Measurements from ENCODE around the gene SENP3. TPM values are rescaled to one million over a fixed set of nuclear protein-coding genes. Genes with fewer than 3 reads are reported as not detected.

Gene SENP3
- total and polyA plus RNA-seq, 2 of the 13 experiments (the other 11 are each of a cell fraction or from before 2014, with no cell fraction given) = 55.8 to 75.4 TPM

DNA sequence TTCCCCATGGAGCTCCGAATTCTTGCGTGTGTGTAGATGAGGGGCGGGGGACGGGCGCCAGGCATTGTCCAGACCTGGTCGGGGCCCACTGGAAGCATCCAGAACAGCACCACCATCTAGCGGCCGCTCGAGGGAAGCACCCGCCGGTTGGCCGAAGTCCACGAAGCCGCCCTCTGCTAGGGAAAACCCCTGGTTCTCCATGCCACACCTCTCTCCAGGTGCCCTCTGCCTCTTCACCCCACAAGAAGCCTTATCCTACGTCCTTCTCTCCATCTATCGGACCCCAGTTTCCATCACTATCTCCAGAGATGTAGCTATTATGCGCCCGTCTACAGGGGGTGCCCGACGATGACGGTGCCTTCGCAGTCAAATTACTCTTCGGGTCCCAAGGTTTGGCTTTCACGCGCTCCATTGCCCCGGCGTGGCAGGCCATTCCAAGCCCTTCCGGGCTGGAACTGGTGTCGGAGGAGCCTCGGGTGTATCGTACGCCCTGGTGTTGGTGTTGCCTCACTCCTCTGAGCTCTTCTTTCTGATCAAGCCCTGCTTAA, 617 bp upstream of the SENP3 start (continued):
- TF ChIP-seq REL (CRISPR knock-in tag; conservative IDR thresholded peaks at IDR 0.05) = no peak
- TF ChIP-seq U2AF1 (optimal IDR thresholded peaks at IDR 0.05; ENCODE audit: low read depth, low read length) = no peak
- TF ChIP-seq, protein P1, sequence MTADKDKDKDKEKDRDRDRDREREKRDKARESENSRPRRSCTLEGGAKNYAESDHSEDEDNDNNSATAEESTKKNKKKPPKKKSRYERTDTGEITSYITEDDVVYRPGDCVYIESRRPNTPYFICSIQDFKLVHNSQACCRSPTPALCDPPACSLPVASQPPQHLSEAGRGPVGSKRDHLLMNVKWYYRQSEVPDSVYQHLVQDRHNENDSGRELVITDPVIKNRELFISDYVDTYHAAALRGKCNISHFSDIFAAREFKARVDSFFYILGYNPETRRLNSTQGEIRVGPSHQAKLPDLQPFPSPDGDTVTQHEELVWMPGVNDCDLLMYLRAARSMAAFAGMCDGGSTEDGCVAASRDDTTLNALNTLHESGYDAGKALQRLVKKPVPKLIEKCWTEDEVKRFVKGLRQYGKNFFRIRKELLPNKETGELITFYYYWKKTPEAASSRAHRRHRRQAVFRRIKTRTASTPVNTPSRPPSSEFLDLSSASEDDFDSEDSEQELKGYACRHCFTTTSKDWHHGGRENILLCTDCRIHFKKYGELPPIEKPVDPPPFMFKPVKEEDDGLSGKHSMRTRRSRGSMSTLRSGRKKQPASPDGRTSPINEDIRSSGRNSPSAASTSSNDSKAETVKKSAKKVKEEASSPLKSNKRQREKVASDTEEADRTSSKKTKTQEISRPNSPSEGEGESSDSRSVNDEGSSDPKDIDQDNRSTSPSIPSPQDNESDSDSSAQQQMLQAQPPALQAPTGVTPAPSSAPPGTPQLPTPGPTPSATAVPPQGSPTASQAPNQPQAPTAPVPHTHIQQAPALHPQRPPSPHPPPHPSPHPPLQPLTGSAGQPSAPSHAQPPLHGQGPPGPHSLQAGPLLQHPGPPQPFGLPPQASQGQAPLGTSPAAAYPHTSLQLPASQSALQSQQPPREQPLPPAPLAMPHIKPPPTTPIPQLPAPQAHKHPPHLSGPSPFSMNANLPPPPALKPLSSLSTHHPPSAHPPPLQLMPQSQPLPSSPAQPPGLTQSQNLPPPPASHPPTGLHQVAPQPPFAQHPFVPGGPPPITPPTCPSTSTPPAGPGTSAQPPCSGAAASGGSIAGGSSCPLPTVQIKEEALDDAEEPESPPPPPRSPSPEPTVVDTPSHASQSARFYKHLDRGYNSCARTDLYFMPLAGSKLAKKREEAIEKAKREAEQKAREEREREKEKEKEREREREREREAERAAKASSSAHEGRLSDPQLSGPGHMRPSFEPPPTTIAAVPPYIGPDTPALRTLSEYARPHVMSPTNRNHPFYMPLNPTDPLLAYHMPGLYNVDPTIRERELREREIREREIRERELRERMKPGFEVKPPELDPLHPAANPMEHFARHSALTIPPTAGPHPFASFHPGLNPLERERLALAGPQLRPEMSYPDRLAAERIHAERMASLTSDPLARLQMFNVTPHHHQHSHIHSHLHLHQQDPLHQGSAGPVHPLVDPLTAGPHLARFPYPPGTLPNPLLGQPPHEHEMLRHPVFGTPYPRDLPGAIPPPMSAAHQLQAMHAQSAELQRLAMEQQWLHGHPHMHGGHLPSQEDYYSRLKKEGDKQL (CRISPR knock-in tag; IDR thresholded peaks at IDR 0.05; ENCODE audit: low read depth) = no peak
- TF ChIP-seq, protein P2, sequence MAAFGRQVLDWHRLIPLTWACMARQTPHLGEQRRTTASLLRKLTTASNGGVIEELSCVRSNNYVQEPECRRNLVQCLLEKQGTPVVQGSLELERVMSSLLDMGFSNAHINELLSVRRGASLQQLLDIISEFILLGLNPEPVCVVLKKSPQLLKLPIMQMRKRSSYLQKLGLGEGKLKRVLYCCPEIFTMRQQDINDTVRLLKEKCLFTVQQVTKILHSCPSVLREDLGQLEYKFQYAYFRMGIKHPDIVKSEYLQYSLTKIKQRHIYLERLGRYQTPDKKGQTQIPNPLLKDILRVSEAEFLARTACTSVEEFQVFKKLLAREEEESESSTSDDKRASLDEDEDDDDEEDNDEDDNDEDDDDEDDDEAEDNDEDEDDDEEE (CRISPR knock-in tag; IDR thresholded peaks at IDR 0.05) = peak; percentile 49; the same call in 1 of the 2 replicates
- TF ChIP-seq ZFP62 (CRISPR knock-in tag; IDR thresholded peaks at IDR 0.05) = no peak
- TF ChIP-seq ZNF777 (CRISPR knock-in tag; IDR thresholded peaks at IDR 0.05) = no peak
- 0 out of 2 replicates have a peak, but pooled peaks have one; percentile 19 for TF ChIP-seq SNAPC2 (CRISPR knock-in tag; IDR thresholded peaks at IDR 0.05)
- TF ChIP-seq THAP11 (CRISPR knock-in tag; IDR thresholded peaks at IDR 0.05) = no peak
- TF ChIP-seq ZNF713 (CRISPR knock-in tag; IDR thresholded peaks at IDR 0.05) = no peak
- TF ChIP-seq STAT5B (CRISPR knock-in tag; IDR thresholded peaks at IDR 0.05) = no peak
- TF ChIP-seq THYN1 (CRISPR knock-in tag; IDR thresholded peaks at IDR 0.05; ENCODE audit: borderline replicate concordance, low read depth) = no peak
- TF ChIP-seq HDAC1 (CRISPR knock-in tag; IDR thresholded peaks at IDR 0.05) = no peak
- TF ChIP-seq, protein P3, sequence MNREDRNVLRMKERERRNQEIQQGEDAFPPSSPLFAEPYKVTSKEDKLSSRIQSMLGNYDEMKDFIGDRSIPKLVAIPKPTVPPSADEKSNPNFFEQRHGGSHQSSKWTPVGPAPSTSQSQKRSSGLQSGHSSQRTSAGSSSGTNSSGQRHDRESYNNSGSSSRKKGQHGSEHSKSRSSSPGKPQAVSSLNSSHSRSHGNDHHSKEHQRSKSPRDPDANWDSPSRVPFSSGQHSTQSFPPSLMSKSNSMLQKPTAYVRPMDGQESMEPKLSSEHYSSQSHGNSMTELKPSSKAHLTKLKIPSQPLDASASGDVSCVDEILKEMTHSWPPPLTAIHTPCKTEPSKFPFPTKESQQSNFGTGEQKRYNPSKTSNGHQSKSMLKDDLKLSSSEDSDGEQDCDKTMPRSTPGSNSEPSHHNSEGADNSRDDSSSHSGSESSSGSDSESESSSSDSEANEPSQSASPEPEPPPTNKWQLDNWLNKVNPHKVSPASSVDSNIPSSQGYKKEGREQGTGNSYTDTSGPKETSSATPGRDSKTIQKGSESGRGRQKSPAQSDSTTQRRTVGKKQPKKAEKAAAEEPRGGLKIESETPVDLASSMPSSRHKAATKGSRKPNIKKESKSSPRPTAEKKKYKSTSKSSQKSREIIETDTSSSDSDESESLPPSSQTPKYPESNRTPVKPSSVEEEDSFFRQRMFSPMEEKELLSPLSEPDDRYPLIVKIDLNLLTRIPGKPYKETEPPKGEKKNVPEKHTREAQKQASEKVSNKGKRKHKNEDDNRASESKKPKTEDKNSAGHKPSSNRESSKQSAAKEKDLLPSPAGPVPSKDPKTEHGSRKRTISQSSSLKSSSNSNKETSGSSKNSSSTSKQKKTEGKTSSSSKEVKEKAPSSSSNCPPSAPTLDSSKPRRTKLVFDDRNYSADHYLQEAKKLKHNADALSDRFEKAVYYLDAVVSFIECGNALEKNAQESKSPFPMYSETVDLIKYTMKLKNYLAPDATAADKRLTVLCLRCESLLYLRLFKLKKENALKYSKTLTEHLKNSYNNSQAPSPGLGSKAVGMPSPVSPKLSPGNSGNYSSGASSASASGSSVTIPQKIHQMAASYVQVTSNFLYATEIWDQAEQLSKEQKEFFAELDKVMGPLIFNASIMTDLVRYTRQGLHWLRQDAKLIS (CRISPR knock-in tag; IDR thresholded peaks at IDR 0.05) = no peak
- TF ChIP-seq FOXM1 (CRISPR knock-in tag; IDR thresholded peaks at IDR 0.05) = no peak
- peak; percentile 90 for TF ChIP-seq RAD21 (CRISPR knock-in tag; IDR thresholded peaks at IDR 0.05)
- TF ChIP-seq NFRKB (IDR thresholded peaks at IDR 0.05) = no peak
- TF ChIP-seq ZNF180 (CRISPR knock-in tag; IDR thresholded peaks at IDR 0.05; ENCODE audit: borderline replicate concordance, low read depth) = no peak
- TF ChIP-seq NCOA1 (CRISPR knock-in tag; IDR thresholded peaks at IDR 0.05) = peak; percentile 81; the same call in 1 of the 2 replicates
- no peak for TF ChIP-seq PPARG (CRISPR knock-in tag; conservative IDR thresholded peaks at IDR 0.05)
- TF ChIP-seq DR1 (CRISPR knock-in tag; IDR thresholded peaks at IDR 0.05) = 0 out of 2 replicates have a peak, but pooled peaks have one; percentile 43
- TF ChIP-seq ZNF230 (CRISPR knock-in tag; IDR thresholded peaks at IDR 0.05) = no peak; the same call in 1 of the 2 replicates
